ENCODE measurements around the gene FUBP3.

Gene FUBP3

DNA sequence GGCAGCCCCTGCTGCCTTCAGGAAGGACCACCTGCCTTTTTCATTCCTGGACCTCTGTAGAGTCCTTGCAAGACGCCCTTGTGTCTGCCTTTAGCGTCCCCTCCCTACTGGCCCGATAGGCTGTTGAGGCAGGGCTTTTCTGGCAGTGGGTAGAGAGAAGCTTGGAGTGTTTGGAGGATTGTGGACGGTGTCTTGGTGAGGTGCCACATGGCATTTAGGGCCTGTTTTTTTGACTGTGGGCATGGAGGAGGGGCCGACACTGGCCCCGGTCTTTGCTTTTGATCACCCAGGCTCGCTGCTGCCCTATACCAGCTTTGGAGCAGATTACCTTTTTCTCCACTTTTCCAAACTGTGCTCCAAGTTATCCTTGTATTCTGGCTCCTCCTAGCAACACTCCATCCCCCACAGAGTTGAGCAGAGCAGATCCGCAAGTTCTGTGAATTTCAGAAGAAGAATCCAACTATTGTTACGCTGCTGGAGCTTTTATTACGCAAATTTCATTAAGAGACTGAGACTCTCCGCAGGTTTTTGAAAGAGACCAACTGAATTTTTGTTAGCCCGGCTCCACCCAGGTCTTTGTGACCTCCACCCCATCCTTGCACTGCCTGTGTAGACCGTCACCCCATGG, 50.2 kb downstream of the FUBP3 start:
- H4K20me1 ChIP-seq (ENCODE audit: insufficient read depth, low read length), result no peaks in the 10 kb centered on the region
- H2AFZ ChIP-seq (ENCODE audit: low read depth, low read length), result no peak overlapping the region
- H3K27ac ChIP-seq (ENCODE audit: low read length), result no peak overlapping the region
- no peak overlapping the region for H3K9ac ChIP-seq (ENCODE audit: low read length)
- no peak overlapping the region for H3K4me3 ChIP-seq (ENCODE audit: low read length)
- H3K36me3 ChIP-seq (replicated peaks; ENCODE audit: low read depth, low read length), result peaks cover 46% of the 10 kb centered on the region
- no peaks in the 10 kb centered on the region for H3K27me3 ChIP-seq (ENCODE audit: low read depth, low read length)
- H3K9me3 ChIP-seq (ENCODE audit: insufficient read depth, low read length), result no peaks in the 10 kb centered on the region
- H3K79me2 ChIP-seq (ENCODE audit: low read length), result no peaks in the 10 kb centered on the region
- no peak for TF ChIP-seq CTCF (IDR thresholded peaks at IDR 0.05; ENCODE audit: low read depth, low read length)
- TF ChIP-seq EZH2phosphoT487 (IDR thresholded peaks at IDR 0.05; ENCODE audit: low read depth), result no peak
- H3K4me1 ChIP-seq (ENCODE audit: low read length), result peaks cover 16% of the 10 kb centered on the region
- no peak overlapping the region for H3K4me2 ChIP-seq (ENCODE audit: low read length)

DNA sequence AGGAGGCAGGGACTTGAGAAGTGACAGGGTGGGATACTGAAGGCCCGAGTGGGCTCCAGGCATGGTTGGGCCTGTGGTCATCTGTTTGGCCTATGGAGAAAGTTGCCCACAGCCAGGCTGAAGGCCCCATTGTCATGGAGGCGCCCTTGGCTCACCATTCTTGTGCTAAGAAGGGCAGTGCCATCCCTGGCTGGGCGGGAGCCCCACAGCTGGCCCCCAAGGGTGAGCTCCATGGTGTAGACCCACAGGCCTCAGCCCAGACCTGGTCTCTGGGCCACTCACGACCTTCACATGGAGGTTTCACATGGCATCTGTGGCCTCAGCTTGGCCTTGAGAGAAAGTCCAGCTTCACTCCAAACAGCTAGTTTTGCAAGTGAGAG, 50.7 kb downstream of the FUBP3 start:
- H3K9ac ChIP-seq (ENCODE audit: low read length), result no peak overlapping the region
- H3K27me3 ChIP-seq (ENCODE audit: low read depth, low read length), result no peaks in the 10 kb centered on the region
- no peak overlapping the region for H3K4me2 ChIP-seq (ENCODE audit: low read length)
- H3K36me3 ChIP-seq (replicated peaks; ENCODE audit: low read depth, low read length), result peaks cover 46% of the 10 kb centered on the region
- H3K4me3 ChIP-seq (ENCODE audit: low read length), result no peak overlapping the region
- no peaks in the 10 kb centered on the region for H3K79me2 ChIP-seq (ENCODE audit: low read length)
- H3K27ac ChIP-seq (ENCODE audit: low read length), result no peak overlapping the region
- TF ChIP-seq EZH2phosphoT487 (IDR thresholded peaks at IDR 0.05; ENCODE audit: low read depth) (no peak), CTCF (IDR thresholded peaks at IDR 0.05; ENCODE audit: low read depth, low read length) (no peak)
- H3K9me3 ChIP-seq (ENCODE audit: insufficient read depth, low read length), result no peaks in the 10 kb centered on the region
- no peaks in the 10 kb centered on the region for H4K20me1 ChIP-seq (ENCODE audit: insufficient read depth, low read length)
- H3K4me1 ChIP-seq (ENCODE audit: low read length), result peaks cover 16% of the 10 kb centered on the region
- no peak overlapping the region for H2AFZ ChIP-seq (ENCODE audit: low read depth, low read length)

DNA sequence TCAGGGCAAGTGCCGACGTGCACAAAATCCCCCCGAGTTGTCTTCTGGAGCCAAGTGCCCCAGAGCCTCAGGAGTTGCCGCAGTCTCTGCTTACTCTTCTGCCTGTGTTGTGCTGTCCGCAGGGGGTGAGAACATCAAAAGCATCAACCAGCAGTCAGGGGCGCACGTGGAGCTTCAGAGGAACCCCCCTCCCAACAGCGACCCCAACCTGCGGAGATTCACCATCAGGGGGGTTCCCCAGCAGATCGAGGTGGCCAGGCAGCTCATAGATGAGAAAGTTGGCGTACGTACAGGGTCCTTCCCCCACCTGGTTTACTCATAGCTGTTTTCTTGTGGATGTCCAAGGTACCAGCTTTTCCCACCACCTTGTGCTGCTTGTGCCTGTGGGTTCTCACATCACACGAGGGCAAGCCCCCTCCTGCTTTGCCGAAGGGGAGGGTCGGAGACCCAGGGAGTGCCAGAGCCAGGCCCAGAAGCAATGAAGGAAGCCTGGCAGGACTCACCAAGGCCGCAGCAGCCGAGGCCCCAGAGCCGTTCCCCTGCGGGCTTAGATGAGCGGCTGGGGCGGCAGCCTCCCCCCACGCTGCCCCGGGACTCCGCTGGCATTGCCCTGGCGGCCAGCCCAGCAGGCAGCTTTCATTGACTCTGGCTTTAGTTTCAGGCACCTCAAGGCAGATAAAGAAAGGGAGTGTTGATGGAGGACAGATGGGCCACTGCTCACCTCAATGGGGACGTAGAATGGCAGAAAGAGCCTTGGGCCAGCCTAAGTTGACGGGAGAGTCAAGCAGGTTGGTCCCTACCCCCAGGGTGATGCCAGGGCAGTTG, 51.3 kb downstream of the FUBP3 start:
- Histone ChIP-seq H3K4me2 (ENCODE audit: low read length) (no peak overlapping the region), H2AFZ (ENCODE audit: low read depth, low read length) (no peak overlapping the region), H3K9me3 (ENCODE audit: insufficient read depth, low read length) (no peaks in the 10 kb centered on the region), H3K36me3 (replicated peaks; ENCODE audit: low read depth, low read length) (peaks cover 41% of the 10 kb centered on the region), H3K4me1 (ENCODE audit: low read length) (peaks cover 11% of the 10 kb centered on the region), H3K79me2 (ENCODE audit: low read length) (no peaks in the 10 kb centered on the region), H4K20me1 (ENCODE audit: insufficient read depth, low read length) (no peaks in the 10 kb centered on the region), H3K27me3 (ENCODE audit: low read depth, low read length) (no peaks in the 10 kb centered on the region), H3K4me3 (ENCODE audit: low read length) (no peak overlapping the region), H3K9ac (ENCODE audit: low read length) (no peak overlapping the region), H3K27ac (ENCODE audit: low read length) (no peak overlapping the region)
- TF ChIP-seq CTCF (IDR thresholded peaks at IDR 0.05; ENCODE audit: low read depth, low read length) (no peak), EZH2phosphoT487 (IDR thresholded peaks at IDR 0.05; ENCODE audit: low read depth) (no peak)

DNA sequence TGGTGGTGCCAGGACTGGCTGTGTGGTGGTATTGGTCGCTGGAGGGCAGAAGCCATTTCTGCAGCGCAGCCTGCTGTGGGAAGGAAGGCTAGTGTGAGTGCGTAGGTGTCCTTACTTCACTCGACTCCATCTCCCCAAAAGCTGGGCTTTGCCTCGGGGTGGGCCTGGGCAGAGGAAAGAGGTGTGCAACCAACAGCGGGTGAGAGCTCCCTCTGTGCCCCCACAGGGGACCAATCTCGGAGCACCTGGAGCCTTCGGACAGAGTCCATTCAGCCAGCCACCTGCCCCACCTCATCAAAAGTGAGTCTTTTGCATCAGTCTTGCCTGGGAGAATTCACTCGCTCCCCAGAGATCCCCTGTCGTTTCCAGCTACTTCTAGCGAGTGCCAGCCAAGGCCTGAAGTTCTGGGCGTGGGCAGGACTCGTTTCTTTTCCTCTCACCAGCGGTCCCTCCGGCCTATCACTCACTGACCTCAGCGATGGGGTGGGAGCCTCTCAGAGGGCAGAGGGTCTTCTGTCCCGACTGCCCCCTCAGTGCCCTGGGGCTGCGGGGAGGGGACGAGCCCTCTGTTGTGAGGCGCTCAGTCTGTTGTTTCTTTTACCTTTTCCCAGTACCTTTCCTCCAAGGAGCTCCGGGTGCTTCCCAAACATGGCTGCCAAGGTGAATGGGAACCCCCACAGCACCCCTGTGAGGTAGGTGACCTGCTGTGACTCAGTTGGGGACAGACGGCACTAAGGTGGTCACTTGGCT, 52.1 kb downstream of the FUBP3 start:
- no peak for TF ChIP-seq CTCF (IDR thresholded peaks at IDR 0.05; ENCODE audit: low read depth, low read length)
- no peak for TF ChIP-seq EZH2phosphoT487 (IDR thresholded peaks at IDR 0.05; ENCODE audit: low read depth)
- H3K4me2 ChIP-seq (ENCODE audit: low read length), result no peak overlapping the region
- no peak overlapping the region for H3K27ac ChIP-seq (ENCODE audit: low read length)
- no peaks in the 10 kb centered on the region for H3K79me2 ChIP-seq (ENCODE audit: low read length)
- H3K4me1 ChIP-seq (ENCODE audit: low read length), result peaks cover 3% of the 10 kb centered on the region
- no peak overlapping the region for H3K9ac ChIP-seq (ENCODE audit: low read length)
- no peaks in the 10 kb centered on the region for H4K20me1 ChIP-seq (ENCODE audit: insufficient read depth, low read length)
- H2AFZ ChIP-seq (ENCODE audit: low read depth, low read length), result no peak overlapping the region
- H3K36me3 ChIP-seq (replicated peaks; ENCODE audit: low read depth, low read length), result peaks cover 38% of the 10 kb centered on the region
- no peaks in the 10 kb centered on the region for H3K27me3 ChIP-seq (ENCODE audit: low read depth, low read length)
- no peak overlapping the region for H3K4me3 ChIP-seq (ENCODE audit: low read length)
- no peaks in the 10 kb centered on the region for H3K9me3 ChIP-seq (ENCODE audit: insufficient read depth, low read length)
